Neural crest cell (in vitro differentiated cells): ENCODE results near the gene TMEM9. TPM values are rescaled to one million over a fixed set of nuclear protein-coding genes. Genes with fewer than 3 reads are reported as not detected.

Experiments used
- DNase-seq: peaks from one replicate; pipeline ENCODE4 v3.0.0; 2021; ENCODE audit warnings: low read depth, mixed read lengths, low spot score
- H3K27ac Mint-ChIP-seq: one replicate; pipeline ENCODE4 v1.8.0; 2021; ENCODE audit warnings: mild to moderate bottlenecking, mixed read lengths; ENCODE audit not compliant: unreplicated experiment
- H3K27me3 Mint-ChIP-seq: 2 replicates; pipeline ENCODE4 v1.8.0; 2021; ENCODE audit warnings: low read depth, mild to moderate bottlenecking, mixed read lengths
- H3K36me3 Mint-ChIP-seq: 2 replicates; pipeline ENCODE4 v1.8.0; 2021; ENCODE audit warnings: low read depth, mild to moderate bottlenecking, mixed read lengths
- H3K4me1 Mint-ChIP-seq: 2 replicates; pipeline ENCODE4 v1.8.0; 2021; ENCODE audit warnings: mixed read lengths
- H3K4me3 Mint-ChIP-seq: one replicate; pipeline ENCODE4 v1.8.0; 2021; ENCODE audit warnings: mild to moderate bottlenecking, mixed read lengths
- H3K9me3 Mint-ChIP-seq: 2 replicates; pipeline ENCODE4 v1.8.0; 2021; ENCODE audit warnings: mixed read lengths
- CTCF ChIP-seq: fragments of 200-600 bp; sonication (generic); conservative IDR thresholded peaks from 2 replicates; pipeline ENCODE4 v1.5.0; 2021; ENCODE audit warnings: antibody characterized with exemption, mild to moderate bottlenecking
- total RNA-seq: library from RNA; stranded (reverse); gene quantifications from 2 replicates; pipeline ENCODE4 v1.2.1, GENCODE V29; 2021

Gene TMEM9
- total RNA-seq, 1 donor from 2014 or later = 89.4 TPM

GRCh38 chr1:201110138-201110537 lies 44.1 kb downstream of the TMEM9 start:
- H3K4me1 Mint-ChIP-seq = peaks cover 30% of the 10 kb centered on the region
- TF ChIP-seq CTCF = no peak
- H3K27ac Mint-ChIP-seq = no peak overlapping the region
- H3K36me3 Mint-ChIP-seq = no peaks in the 10 kb centered on the region
- peaks cover 11% of the 10 kb centered on the region for H3K27me3 Mint-ChIP-seq
- no peak for DNase-seq
- no peak overlapping the region for H3K4me3 Mint-ChIP-seq
- H3K9me3 Mint-ChIP-seq = no peaks in the 10 kb centered on the region

- Mint-ChIP-seq H3K36me3 (no peaks in the 10 kb centered on the region), H3K4me1 (peaks cover 35% of the 10 kb centered on the region), H3K9me3 (no peaks in the 10 kb centered on the region), H3K4me3 (no peak overlapping the region), H3K27ac (no peak overlapping the region), H3K27me3 (peaks cover 8% of the 10 kb centered on the region)
- DNase-seq = no peak
- TF ChIP-seq CTCF = no peak
Observed at GRCh38 chr1:201109651-201110050, 44.6 kb downstream of the TMEM9 start.

- H3K9me3 Mint-ChIP-seq = no peaks in the 10 kb centered on the region
- H3K4me3 Mint-ChIP-seq = peak overlapping the region; percentile 20
- TF ChIP-seq CTCF = no peak
- H3K36me3 Mint-ChIP-seq = no peaks in the 10 kb centered on the region
- peaks cover 3% of the 10 kb centered on the region for H3K27me3 Mint-ChIP-seq
- DNase-seq = peak; percentile 36
- peaks cover 34% of the 10 kb centered on the region for H3K4me1 Mint-ChIP-seq
- H3K27ac Mint-ChIP-seq = peak overlapping the region; percentile 54
Observed at GRCh38 chr1:201108614-201109013, 45.7 kb downstream of the TMEM9 start.

GRCh38 chr1:201105688-201106087 lies 48.6 kb downstream of the TMEM9 start:
- Mint-ChIP-seq H3K27me3 (no peaks in the 10 kb centered on the region), H3K9me3 (no peaks in the 10 kb centered on the region), H3K27ac (no peak overlapping the region), H3K4me3 (no peak overlapping the region), H3K4me1 (peaks cover 34% of the 10 kb centered on the region), H3K36me3 (no peaks in the 10 kb centered on the region)
- no peak for DNase-seq
- TF ChIP-seq CTCF = no peak

- no peaks in the 10 kb centered on the region for H3K9me3 Mint-ChIP-seq
- H3K27me3 Mint-ChIP-seq = no peaks in the 10 kb centered on the region
- no peak overlapping the region for H3K4me3 Mint-ChIP-seq
- H3K4me1 Mint-ChIP-seq = peaks cover 39% of the 10 kb centered on the region
- no peak for TF ChIP-seq CTCF
- DNase-seq = no peak
- H3K36me3 Mint-ChIP-seq = no peaks in the 10 kb centered on the region
- H3K27ac Mint-ChIP-seq = no peak overlapping the region
Observed at GRCh38 chr1:201104141-201104540, 50.1 kb downstream of the TMEM9 start.

- DNase-seq = no peak
- Mint-ChIP-seq H3K4me1 (peaks cover 37% of the 10 kb centered on the region), H3K27ac (no peak overlapping the region), H3K9me3 (no peaks in the 10 kb centered on the region), H3K27me3 (no peaks in the 10 kb centered on the region), H3K4me3 (no peak overlapping the region), H3K36me3 (no peaks in the 10 kb centered on the region)
- TF ChIP-seq CTCF = no peak
Observed at GRCh38 chr1:201103666-201104065, 50.6 kb downstream of the TMEM9 start.
